ENCODE measurements around the gene ENPP3. TPM values are rescaled to one million over a fixed set of nuclear protein-coding genes. Genes with fewer than 3 reads are reported as not detected.
A peak's percentile ranks its signal among the peaks of the same experiment; 100 is the strongest.

ENPP3 gene
- total and polyA plus RNA-seq, 10 of the 15 experiments (the other 5 are each of a cell fraction or from before 2014, with no cell fraction given) = 0.01 TPM; not detected in 9

GRCh38 chr6:131627724-131628682 is 9.1 kb upstream of the ENPP3 start, which contains the start of gene MED23 (continued):
- TF ChIP-seq, protein P1, sequence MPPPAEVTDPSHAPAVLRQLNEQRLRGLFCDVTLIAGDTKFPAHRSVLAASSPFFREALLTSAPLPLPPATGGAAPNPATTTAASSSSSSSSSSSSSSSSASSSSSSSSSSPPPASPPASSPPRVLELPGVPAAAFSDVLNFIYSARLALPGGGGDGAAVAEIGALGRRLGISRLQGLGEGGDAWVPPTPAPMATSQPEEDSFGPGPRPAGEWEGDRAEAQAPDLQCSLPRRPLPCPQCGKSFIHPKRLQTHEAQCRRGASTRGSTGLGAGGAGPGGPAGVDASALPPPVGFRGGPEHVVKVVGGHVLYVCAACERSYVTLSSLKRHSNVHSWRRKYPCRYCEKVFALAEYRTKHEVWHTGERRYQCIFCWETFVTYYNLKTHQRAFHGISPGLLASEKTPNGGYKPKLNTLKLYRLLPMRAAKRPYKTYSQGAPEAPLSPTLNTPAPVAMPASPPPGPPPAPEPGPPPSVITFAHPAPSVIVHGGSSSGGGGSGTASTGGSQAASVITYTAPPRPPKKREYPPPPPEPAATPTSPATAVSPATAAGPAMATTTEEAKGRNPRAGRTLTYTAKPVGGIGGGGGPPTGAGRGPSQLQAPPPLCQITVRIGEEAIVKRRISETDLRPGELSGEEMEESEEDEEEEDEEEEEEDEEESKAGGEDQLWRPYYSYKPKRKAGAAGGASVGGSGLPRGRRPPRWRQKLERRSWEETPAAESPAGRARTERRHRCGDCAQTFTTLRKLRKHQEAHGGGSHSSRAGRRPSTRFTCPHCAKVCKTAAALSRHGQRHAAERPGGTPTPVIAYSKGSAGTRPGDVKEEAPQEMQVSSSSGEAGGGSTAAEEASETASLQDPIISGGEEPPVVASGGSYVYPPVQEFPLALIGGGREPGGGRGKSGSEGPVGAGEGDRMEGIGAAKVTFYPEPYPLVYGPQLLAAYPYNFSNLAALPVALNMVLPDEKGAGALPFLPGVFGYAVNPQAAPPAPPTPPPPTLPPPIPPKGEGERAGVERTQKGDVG (CRISPR knock-in tag; IDR thresholded peaks at IDR 0.05) = no peak
- peak; percentile 99 for TF ChIP-seq ZBTB11 (CRISPR knock-in tag; IDR thresholded peaks at IDR 0.05)
- TF ChIP-seq JUNB (IDR thresholded peaks at IDR 0.05) = no peak; the same call in 1 of the 2 replicates
- TF ChIP-seq CREB1 (IDR thresholded peaks at IDR 0.05; ENCODE audit: low read depth) = peak; percentile 71
- no peak for TF ChIP-seq NFYB (IDR thresholded peaks at IDR 0.05; ENCODE audit: insufficient read depth, low read depth, low read length)
- TF ChIP-seq NFYA (IDR thresholded peaks at IDR 0.05; ENCODE audit: borderline replicate concordance, low read depth, low read length) = no peak
- TF ChIP-seq NR2C1 (IDR thresholded peaks at IDR 0.05) = peak; percentile 73
- peak; percentile 81 for TF ChIP-seq RAD21 (IDR thresholded peaks at IDR 0.05; ENCODE audit: insufficient read depth, low read depth, low read length)
- peak; percentile 75 for TF ChIP-seq TCF7 (IDR thresholded peaks at IDR 0.05; ENCODE audit: borderline replicate concordance)
- TF ChIP-seq MEF2A (IDR thresholded peaks at IDR 0.05; ENCODE audit: insufficient read depth, low read depth, low read length) = peak; percentile 85
- peak; percentile 72; the same call in 1 of the 2 replicates for TF ChIP-seq RFX5 (IDR thresholded peaks at IDR 0.05; ENCODE audit: low read depth, low read length)
- no peak for TF ChIP-seq HDAC6 (IDR thresholded peaks at IDR 0.05; ENCODE audit: unreplicated experiment)
- TF ChIP-seq HDGF (IDR thresholded peaks at IDR 0.05) = 0 out of 2 replicates have a peak, but pooled peaks have one; percentile 27
- peak; percentile 88 for TF ChIP-seq SIX5 (IDR thresholded peaks at IDR 0.05; ENCODE audit: low read depth, low read length, severe bottlenecking)
- no peak for TF ChIP-seq SMAD1 (IDR thresholded peaks at IDR 0.05; ENCODE audit: low read depth, partially characterized antibody)
- peak; percentile 91 for TF ChIP-seq MXI1 (IDR thresholded peaks at IDR 0.05; ENCODE audit: low read depth, low read length)
- TF ChIP-seq, protein P2, sequence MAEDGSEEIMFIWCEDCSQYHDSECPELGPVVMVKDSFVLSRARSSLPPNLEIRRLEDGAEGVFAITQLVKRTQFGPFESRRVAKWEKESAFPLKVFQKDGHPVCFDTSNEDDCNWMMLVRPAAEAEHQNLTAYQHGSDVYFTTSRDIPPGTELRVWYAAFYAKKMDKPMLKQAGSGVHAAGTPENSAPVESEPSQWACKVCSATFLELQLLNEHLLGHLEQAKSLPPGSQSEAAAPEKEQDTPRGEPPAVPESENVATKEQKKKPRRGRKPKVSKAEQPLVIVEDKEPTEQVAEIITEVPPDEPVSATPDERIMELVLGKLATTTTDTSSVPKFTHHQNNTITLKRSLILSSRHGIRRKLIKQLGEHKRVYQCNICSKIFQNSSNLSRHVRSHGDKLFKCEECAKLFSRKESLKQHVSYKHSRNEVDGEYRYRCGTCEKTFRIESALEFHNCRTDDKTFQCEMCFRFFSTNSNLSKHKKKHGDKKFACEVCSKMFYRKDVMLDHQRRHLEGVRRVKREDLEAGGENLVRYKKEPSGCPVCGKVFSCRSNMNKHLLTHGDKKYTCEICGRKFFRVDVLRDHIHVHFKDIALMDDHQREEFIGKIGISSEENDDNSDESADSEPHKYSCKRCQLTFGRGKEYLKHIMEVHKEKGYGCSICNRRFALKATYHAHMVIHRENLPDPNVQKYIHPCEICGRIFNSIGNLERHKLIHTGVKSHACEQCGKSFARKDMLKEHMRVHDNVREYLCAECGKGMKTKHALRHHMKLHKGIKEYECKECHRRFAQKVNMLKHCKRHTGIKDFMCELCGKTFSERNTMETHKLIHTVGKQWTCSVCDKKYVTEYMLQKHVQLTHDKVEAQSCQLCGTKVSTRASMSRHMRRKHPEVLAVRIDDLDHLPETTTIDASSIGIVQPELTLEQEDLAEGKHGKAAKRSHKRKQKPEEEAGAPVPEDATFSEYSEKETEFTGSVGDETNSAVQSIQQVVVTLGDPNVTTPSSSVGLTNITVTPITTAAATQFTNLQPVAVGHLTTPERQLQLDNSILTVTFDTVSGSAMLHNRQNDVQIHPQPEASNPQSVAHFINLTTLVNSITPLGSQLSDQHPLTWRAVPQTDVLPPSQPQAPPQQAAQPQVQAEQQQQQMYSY (CRISPR knock-in tag; IDR thresholded peaks at IDR 0.05) = no peak

Data from GM12878 (cell line).